ENCODE data around the gene PSENEN.
A peak's percentile ranks its signal among the peaks of the same experiment; 100 is the strongest.

Gene PSENEN, protein sequence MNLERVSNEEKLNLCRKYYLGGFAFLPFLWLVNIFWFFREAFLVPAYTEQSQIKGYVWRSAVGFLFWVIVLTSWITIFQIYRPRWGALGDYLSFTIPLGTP

GRCh38 chr19:35745328-35746086, at the start of gene PSENEN, which contains the start of gene U2AF1L4:
Gene PSENEN, plus strand, starts transcription at chr19:35745651. Its CDS starts 280 bp downstream, at chr19:35745931.
Gene U2AF1L4, minus strand, starts transcription at chr19:35745418. Its CDS starts 27 bp downstream, at chr19:35745391.
- ATAC-seq (peak; percentile 57), DNase-seq (peak; percentile 95)

DNA sequence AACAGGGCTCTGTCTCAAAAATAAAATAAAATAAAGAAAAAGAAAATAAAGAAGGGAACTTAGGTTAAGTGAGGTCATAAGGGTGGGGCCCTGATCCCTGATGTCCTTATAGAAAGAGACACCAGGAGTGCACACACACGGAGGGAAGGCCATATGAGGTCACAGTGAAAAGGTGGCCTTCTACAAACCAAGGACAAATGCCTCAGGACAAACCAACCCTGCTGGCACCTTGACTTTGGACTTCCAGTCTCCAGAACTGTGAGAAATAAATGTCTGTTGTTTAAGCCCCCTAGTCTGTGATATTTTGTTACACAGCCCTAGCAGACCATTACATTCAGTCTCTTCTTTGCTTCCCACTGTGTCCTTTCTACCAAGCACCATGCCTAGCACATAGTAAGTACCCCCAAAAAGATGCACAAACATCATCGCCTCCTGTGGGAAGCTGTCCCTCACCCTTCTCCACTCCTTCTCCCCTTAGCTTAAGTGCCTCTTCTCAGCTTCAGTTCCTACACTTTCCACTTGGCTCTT, 49.5 kb upstream of the PSENEN start:
- DNase-seq (no peak), ATAC-seq (no peak)

GRCh38 chr19:35696835-35697234, 48.6 kb upstream of the PSENEN start:
- peak; percentile 62 for ATAC-seq
- DNase-seq, result peak; percentile 27

GRCh38 chr19:35702223-35703012, 43.0 kb upstream of the PSENEN start:
- ATAC-seq (peak; percentile 100), DNase-seq (peak; percentile 92)

GRCh38 chr19:35703343-35703742, 42.1 kb upstream of the PSENEN start:
- ATAC-seq, result no peak
- DNase-seq, result no peak

GRCh38 chr19:35704218-35704617, 41.2 kb upstream of the PSENEN start, which contains the start of gene ZBTB32:
Gene ZBTB32, plus strand, starts transcription at chr19:35704558. Its CDS starts 10,069 bp downstream, at chr19:35714627.
- DNase-seq, result peak; percentile 30
- no peak for ATAC-seq

DNA sequence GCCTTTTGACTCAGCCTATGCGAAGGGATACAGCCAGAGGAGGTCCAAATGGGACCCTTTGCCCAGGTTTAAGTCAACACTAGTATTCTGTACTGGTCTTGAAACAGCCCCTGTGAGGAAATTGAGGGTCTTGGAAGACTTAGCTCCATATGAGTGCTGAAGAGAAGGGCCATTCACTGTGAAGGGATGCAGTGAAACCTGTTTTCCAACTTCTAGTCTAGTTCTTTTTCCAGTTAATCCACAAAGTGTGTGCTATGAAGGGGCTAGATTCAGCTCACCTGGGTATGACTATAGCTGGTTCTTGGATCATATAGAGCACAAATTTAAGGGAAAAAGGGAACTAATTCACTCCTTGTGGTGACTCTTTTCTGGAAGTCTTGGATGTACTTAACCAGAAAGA, 37.1 kb upstream of the PSENEN start:
- DNase-seq (no peak), ATAC-seq (no peak)

- DNase-seq (peak; percentile 81), ATAC-seq (peak; percentile 65)
These were observed 34.4 kb upstream of the PSENEN start for GRCh38 chr19:35710784-35711723.

- DNase-seq (peak; percentile 88), ATAC-seq (peak; percentile 24)
These were observed 32.6 kb upstream of the PSENEN start for GRCh38 chr19:35712567-35713505.

DNA sequence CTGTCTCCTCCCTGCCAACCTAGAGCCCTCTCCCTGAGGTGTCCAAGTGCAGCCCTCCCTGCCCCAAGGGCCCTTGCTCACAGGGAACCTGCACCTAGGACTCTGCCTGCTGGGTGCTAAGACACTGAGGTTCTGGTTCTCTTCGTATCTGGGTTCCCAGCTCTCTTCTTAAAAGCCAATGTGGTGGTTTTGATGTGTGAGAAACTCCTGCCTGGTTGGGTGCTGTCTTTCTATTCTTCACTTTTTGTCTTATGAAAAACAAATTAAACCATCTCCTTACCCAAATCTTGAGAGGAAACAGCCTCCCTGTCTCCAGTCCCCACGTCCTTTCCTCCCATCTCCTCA, 32.0 kb upstream of the PSENEN start:
- ATAC-seq (no peak), DNase-seq (no peak)

GRCh38 chr19:35713904-35714495, 31.5 kb upstream of the PSENEN start:
- no peak for DNase-seq
- no peak for ATAC-seq

DNA sequence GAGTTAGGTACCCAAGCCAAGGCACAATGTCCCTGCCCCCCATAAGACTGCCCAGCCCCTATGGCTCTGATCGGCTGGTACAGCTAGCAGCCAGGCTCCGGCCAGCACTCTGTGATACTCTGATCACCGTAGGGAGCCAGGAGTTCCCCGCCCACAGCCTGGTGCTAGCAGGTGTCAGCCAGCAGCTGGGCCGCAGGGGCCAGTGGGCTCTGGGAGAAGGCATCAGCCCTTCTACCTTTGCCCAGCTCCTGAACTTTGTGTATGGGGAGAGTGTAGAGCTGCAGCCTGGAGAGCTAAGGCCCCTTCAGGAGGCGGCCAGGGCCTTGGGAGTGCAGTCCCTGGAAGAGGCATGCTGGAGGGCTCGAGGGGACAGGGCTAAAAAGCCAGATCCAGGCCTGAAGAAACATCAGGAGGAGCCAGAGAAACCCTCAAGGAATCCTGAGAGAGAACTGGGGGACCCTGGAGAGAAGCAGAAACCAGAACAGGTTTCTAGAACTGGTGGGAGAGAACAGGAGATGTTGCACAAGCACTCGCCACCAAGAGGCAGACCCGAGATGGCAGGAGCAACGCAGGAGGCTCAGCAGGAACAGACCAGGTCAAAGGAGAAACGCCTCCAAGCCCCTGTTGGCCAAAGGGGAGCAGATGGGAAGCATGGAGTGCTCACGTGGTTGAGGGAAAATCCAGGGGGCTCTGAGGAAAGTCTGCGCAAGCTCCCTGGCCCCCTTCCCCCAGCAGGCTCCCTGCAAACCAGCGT, 30.7 kb upstream of the PSENEN start:
- DNase-seq (peak; percentile 52), ATAC-seq (no peak)

DNA sequence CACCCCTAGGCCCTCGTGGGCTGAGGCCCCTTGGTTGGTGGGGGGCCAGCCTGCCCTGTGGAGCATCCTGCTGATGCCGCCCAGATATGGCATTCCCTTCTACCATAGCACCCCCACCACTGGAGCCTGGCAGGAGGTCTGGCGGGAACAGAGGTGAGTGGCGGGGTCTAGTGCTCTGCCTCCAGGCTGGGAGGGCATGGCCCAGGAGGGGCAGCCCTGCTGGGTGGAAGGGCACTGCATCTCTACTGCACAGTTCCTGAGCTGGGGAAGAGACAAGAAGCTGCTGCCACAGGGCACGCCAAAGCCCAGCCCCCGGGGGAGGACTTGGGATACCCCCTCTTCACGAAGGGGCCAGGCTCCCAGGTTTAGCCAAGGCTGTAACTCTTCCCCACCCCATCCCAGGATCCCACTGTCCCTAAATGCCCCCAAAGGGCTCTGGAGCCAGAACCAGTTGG, 30.1 kb upstream of the PSENEN start:
- DNase-seq (no peak), ATAC-seq (no peak)

DNA sequence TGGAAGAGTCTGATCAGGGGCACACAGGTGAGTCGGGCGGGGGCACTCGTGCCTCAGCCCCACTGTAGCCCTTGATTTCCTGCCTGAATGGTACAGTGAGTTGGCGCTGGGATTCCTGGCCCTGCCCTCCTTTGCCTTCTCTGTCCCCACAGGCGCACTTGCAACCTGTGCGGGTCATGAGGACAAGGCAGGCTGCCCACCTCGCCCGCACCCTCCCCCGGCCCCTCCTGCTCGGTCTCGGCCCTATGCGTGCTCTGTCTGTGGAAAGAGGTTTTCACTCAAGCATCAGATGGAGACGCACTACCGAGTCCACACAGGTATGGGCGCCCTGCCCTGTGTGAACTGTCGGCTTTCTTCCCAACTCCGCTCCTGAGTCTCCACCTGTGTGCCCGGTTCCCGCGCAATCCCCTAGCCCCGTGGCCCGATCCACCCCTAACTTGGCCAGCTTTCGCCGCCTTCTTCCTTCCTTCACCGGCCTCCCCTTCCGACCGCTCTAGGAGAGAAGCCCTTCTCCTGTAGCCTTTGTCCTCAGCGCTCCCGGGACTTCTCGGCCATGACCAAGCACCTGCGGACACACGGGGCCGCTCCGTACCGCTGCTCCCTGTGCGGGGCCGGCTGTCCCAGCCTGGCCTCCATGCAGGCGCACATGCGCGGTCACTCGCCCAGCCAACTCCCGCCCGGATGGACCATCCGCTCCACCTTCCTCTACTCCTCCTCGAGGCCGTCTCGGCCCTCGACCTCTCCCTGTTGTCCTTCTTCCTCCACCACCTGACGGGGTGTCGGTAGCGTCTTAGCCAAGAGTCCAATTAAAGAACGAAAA, 29.3 kb upstream of the PSENEN start:
- ATAC-seq (no peak), DNase-seq (no peak)

GRCh38 chr19:35716801-35717664, 28.4 kb upstream of the PSENEN start:
- ATAC-seq (peak; percentile 70), DNase-seq (peak; percentile 88)

GRCh38 chr19:35717665-35718344, 27.6 kb upstream of the PSENEN start, which contains the start of gene KMT2B:
Gene KMT2B, plus strand, starts transcription at chr19:35718003. Its CDS starts 16 bp downstream, at chr19:35718019.
- peak; percentile 95 for DNase-seq
- peak; percentile 6 for ATAC-seq
